SW 1271 (cell line): ENCODE data around the gene NT5DC3.
"Not testable (repeated sequence)": the region's sequence is repeated elsewhere in the genome, so short reads cannot be mapped to it uniquely, and the experiment has no call there.

Experiments
- DNase-seq, 2 experiments: peaks; one replicate each; lab custom pipeline; 2025; lab: John Stamatoyannopoulos, UW

The NT5DC3 gene

GRCh38 chr12:103809639-103810038, 31.4 kb downstream of the NT5DC3 start:
- DNase-seq: not testable (repeated sequence)

- DNase-seq: no peak
Observed at GRCh38 chr12:103809154-103809553, 31.9 kb downstream of the NT5DC3 start.

- DNase-seq: no peak
Observed at GRCh38 chr12:103808239-103808880, 32.7 kb downstream of the NT5DC3 start.

GRCh38 chr12:103807561-103808238, 33.3 kb downstream of the NT5DC3 start:
- DNase-seq: no peak

GRCh38 chr12:103806803-103807202, 34.2 kb downstream of the NT5DC3 start:
- no peak for DNase-seq

GRCh38 chr12:103805655-103806360, 35.2 kb downstream of the NT5DC3 start:
- no peak for DNase-seq

- no peak for DNase-seq
Observed at GRCh38 chr12:103803847-103804246, 37.2 kb downstream of the NT5DC3 start.

- DNase-seq: no peak
Observed at GRCh38 chr12:103802586-103802886, 38.5 kb downstream of the NT5DC3 start.

GRCh38 chr12:103801709-103802585, 39.1 kb downstream of the NT5DC3 start:
- peak; percentile 50 to 80 for DNase-seq

GRCh38 chr12:103799857-103800771, 40.9 kb downstream of the NT5DC3 start:
- peak; percentile 55 to 92 for DNase-seq

GRCh38 chr12:103799504-103799856, 41.6 kb downstream of the NT5DC3 start:
- peak; percentile 52 to 86 for DNase-seq

GRCh38 chr12:103798586-103798985, 42.4 kb downstream of the NT5DC3 start:
- DNase-seq: no peak

GRCh38 chr12:103794309-103795213, 46.5 kb downstream of the NT5DC3 start:
- no peak for DNase-seq

GRCh38 chr12:103793512-103794045, 47.5 kb downstream of the NT5DC3 start:
- DNase-seq: no peak

GRCh38 chr12:103793046-103793445, 48.0 kb downstream of the NT5DC3 start:
- DNase-seq: no peak

- DNase-seq: no peak
Observed at GRCh38 chr12:103791350-103791920, 49.6 kb downstream of the NT5DC3 start.

GRCh38 chr12:103786201-103786600, 54.8 kb downstream of the NT5DC3 start:
- DNase-seq: no peak

- no peak for DNase-seq
Observed at GRCh38 chr12:103785243-103786031, 55.6 kb downstream of the NT5DC3 start.
